ENCODE data around the gene ENPP6. TPM values are rescaled to one million over a fixed set of nuclear protein-coding genes. Genes with fewer than 3 reads are reported as not detected.

The ENPP6 gene
- total RNA-seq, 2 experiments from 2014 or later, result not detected

- no peaks in the 10 kb centered on the region for H3K9me2 ChIP-seq (ENCODE audit: insufficient read depth, low read length)
- no peak for TF ChIP-seq EZH2phosphoT487 (IDR thresholded peaks at IDR 0.05; ENCODE audit: borderline replicate concordance, low read depth, low read length)
- TF ChIP-seq CTCF (conservative IDR thresholded peaks at IDR 0.05; ENCODE audit: low read length), result no peak
- H4K20me1 ChIP-seq (ENCODE audit: insufficient read depth, low read length), result no peaks in the 10 kb centered on the region
- no peak overlapping the region for H2AFZ ChIP-seq (ENCODE audit: low read length)
- no peaks in the 10 kb centered on the region for H3K9me3 ChIP-seq (ENCODE audit: low read length)
- no TSS peak for BruUV-seq (replicated peaks)
- no peak overlapping the region for H3K4me3 ChIP-seq (ENCODE audit: low read depth, low read length, poor library complexity, severe bottlenecking)
- no peaks in the 10 kb centered on the region for H3K79me2 ChIP-seq (ENCODE audit: insufficient read depth, low read depth, low read length)
- H3K36me3 ChIP-seq (ENCODE audit: insufficient read depth, low read length), result no peaks in the 10 kb centered on the region
- CTCF ChIA-PET (ENCODE audit: unreplicated experiment), result no interaction called here
- no peak overlapping the region for H3K27ac ChIP-seq (ENCODE audit: low read depth, low read length, poor library complexity, severe bottlenecking)
- POLR2A ChIA-PET, result no interaction called here
- H3K4me2 ChIP-seq (ENCODE audit: low read length), result no peak overlapping the region
- intact Hi-C loops (cut with micrococcal nuclease; ENCODE audit: unreplicated experiment), result no loop called here
- DNase-seq (ENCODE audit: low spot score), result no peak
- no peaks in the 10 kb centered on the region for H3K4me1 ChIP-seq (ENCODE audit: insufficient read depth, low read length, poor library complexity, severe bottlenecking)
Observed at GRCh38 chr4:184232975-184233374, 15.3 kb upstream of the ENPP6 start.

DNA sequence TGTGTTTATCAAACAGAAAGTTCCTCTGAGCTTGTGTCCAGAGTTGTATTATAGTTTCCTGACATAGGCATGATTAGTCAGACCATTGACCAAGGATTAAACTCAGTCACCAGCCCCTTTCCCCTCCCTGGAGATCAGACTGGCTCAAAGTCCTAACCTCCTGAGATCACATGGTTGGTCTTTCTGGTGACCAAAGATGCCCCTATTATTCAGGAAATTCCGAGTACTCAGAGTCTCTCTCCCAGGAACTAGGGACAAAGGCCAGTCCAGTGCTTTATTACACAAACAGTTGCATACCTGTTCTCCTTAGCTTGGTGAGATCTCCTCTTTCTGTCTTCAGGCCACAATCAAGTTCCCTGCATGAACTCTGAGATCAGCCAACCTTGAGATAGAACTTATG lies 14.5 kb upstream of the ENPP6 start:
- no peak overlapping the region for H2AFZ ChIP-seq (ENCODE audit: low read length)
- ChIA-PET CTCF (ENCODE audit: unreplicated experiment) (no interaction called here), POLR2A (interaction anchor here (0.6 to 0.9 kb wide), 2 partner anchors 13 to 607 kb away, joined by 3 read pairs; no protein-coding TSS in a partner anchor)
- H3K4me1 ChIP-seq (ENCODE audit: insufficient read depth, low read length, poor library complexity, severe bottlenecking), result no peaks in the 10 kb centered on the region
- BruUV-seq (replicated peaks), result no TSS peak
- H3K9me2 ChIP-seq (ENCODE audit: insufficient read depth, low read length), result no peaks in the 10 kb centered on the region
- intact Hi-C loops (cut with micrococcal nuclease; ENCODE audit: unreplicated experiment), result no loop called here
- H3K4me2 ChIP-seq (ENCODE audit: low read length), result no peak overlapping the region
- no peaks in the 10 kb centered on the region for H3K79me2 ChIP-seq (ENCODE audit: insufficient read depth, low read depth, low read length)
- no peak overlapping the region for H3K27ac ChIP-seq (ENCODE audit: low read depth, low read length, poor library complexity, severe bottlenecking)
- no peak overlapping the region for H3K4me3 ChIP-seq (ENCODE audit: low read depth, low read length, poor library complexity, severe bottlenecking)
- TF ChIP-seq EZH2phosphoT487 (IDR thresholded peaks at IDR 0.05; ENCODE audit: borderline replicate concordance, low read depth, low read length), result no peak
- no peak for TF ChIP-seq CTCF (conservative IDR thresholded peaks at IDR 0.05; ENCODE audit: low read length)
- H4K20me1 ChIP-seq (ENCODE audit: insufficient read depth, low read length), result no peaks in the 10 kb centered on the region
- H3K9me3 ChIP-seq (ENCODE audit: low read length), result no peaks in the 10 kb centered on the region
- H3K36me3 ChIP-seq (ENCODE audit: insufficient read depth, low read length), result no peaks in the 10 kb centered on the region
- no peak for DNase-seq (ENCODE audit: low spot score)

- DNase-seq (ENCODE audit: low spot score), result no peak
- Histone ChIP-seq H3K9me2 (ENCODE audit: insufficient read depth, low read length) (no peaks in the 10 kb centered on the region), H3K4me3 (ENCODE audit: low read depth, low read length, poor library complexity, severe bottlenecking) (no peak overlapping the region), H2AFZ (ENCODE audit: low read length) (no peak overlapping the region), H3K4me2 (ENCODE audit: low read length) (no peak overlapping the region), H3K4me1 (ENCODE audit: insufficient read depth, low read length, poor library complexity, severe bottlenecking) (no peaks in the 10 kb centered on the region), H3K79me2 (ENCODE audit: insufficient read depth, low read depth, low read length) (no peaks in the 10 kb centered on the region), H3K36me3 (ENCODE audit: insufficient read depth, low read length) (no peaks in the 10 kb centered on the region), H3K27ac (ENCODE audit: low read depth, low read length, poor library complexity, severe bottlenecking) (no peak overlapping the region), H3K9me3 (ENCODE audit: low read length) (no peaks in the 10 kb centered on the region), H4K20me1 (ENCODE audit: insufficient read depth, low read length) (no peaks in the 10 kb centered on the region)
- BruUV-seq (replicated peaks), result no TSS peak
- POLR2A ChIA-PET, result interaction anchor here (0.6 to 0.9 kb wide), 2 partner anchors 13 to 606 kb away, joined by 3 read pairs; no protein-coding TSS in a partner anchor
- no peak for TF ChIP-seq CTCF (conservative IDR thresholded peaks at IDR 0.05; ENCODE audit: low read length)
- no peak for TF ChIP-seq EZH2phosphoT487 (IDR thresholded peaks at IDR 0.05; ENCODE audit: borderline replicate concordance, low read depth, low read length)
- CTCF ChIA-PET (ENCODE audit: unreplicated experiment), result no interaction called here
- intact Hi-C loops (cut with micrococcal nuclease; ENCODE audit: unreplicated experiment), result no loop called here
Observed at GRCh38 chr4:184231573-184231972, 13.9 kb upstream of the ENPP6 start.

Data from OCI-LY7 (cell line).